Activated CD4-positive, CD25-positive, alpha-beta regulatory T cell treated with anti-CD3 and anti-CD28 coated beads, Interleukin-2, amount 50 U/mL, for 72 hours (primary cell): ENCODE data around the gene TBX3.

ENCODE experiments used
- DNase-seq: peaks from one replicate; pipeline ENCODE4 v3.0.0; 2021

The TBX3 gene

DNA sequence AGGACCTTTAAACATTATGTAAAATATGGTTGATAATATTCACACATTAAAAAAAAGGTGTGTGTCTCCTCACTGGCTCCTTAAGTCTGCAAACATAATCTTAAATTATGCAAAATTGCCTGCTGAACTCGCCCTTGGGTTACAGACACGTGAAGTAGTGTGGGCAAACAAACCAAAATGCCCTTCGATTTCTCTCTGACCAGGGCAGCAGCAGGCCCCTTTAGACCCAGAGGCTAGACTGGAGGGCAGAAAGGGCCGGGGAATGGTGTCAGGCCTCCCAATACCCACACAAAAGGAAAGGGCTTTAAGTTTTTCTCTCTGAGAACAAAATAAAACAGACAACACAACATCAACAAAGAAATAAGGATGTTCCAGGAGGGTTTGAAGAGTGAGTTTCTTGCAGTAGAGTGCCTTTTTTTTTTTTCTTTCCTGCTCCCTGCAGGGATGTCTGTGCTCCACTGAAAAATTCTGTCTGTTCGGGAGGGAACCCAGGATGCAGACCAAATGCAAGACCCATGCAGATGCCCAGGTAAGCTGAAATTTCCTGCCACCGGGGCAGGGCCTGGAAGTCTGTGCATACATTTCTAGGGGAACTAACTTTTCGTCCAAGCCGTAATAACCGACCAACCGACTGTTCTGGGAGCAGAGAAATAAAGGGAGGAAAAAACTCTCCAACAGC is 1.7 kb downstream of the TBX3 start:
- DNase-seq: no peak

DNA sequence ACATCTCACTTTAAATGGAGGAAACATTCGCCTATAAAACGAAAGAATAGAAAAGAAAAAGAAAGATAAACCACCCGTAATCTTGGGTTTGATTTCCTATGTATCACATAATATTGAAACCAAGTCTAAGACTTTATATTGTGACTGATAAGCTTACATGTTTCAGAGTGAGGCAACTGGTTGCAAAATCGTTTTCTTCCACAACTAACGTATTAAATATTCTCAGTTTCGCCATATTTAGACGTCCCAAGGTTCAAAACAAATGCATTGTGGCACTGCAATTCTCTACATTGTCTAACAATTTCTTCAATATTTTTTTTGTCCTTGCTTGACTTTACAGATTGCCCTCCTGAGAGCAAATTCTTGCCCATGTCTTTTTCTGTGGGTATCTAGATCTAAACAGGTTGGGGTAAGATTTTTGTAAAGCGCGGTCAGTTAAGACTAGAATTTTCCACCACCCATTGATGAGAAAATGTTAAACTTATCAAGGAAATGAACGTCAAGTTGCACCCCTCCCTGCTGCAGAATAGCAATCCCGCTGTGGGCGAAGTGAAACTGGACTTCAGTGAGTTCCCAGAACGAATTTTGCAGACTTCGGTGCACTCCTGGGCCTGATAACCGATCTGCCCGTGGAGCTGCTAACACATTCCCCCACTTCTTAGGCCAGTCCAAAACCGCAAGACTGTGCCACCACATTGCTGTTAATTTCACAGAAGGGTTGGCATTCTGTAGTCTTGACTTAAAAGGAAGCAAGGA is 2.7 kb downstream of the TBX3 start:
- DNase-seq: no peak

DNA sequence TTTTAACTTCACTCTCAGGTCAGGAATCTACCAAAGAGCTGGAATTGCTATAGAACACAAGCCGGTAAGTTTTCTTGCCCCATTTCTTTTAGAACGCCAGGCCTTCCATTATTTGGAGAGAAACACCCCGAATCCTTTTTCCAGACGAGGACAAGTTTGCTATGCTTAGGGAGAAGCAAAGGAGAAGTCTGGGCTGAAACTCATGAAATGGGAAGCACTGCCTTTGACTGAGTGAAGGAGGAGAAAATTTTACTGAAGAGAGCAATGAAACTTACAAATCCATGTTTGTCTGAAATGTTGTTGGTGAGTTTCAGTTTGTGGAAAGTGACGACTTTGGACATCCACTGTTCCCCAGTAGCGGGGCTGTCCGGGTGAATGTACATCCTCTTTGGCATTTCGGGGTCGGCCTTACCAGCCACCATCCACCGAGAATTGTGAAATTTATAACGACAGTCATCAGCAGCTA is 3.3 kb downstream of the TBX3 start:
- DNase-seq: no peak

GRCh38 chr12:114679942-114680341 is 4.0 kb downstream of the TBX3 start:
- no peak for DNase-seq

- no peak for DNase-seq
Measured at GRCh38 chr12:114679452-114679875, 4.5 kb downstream of the TBX3 start.

DNA sequence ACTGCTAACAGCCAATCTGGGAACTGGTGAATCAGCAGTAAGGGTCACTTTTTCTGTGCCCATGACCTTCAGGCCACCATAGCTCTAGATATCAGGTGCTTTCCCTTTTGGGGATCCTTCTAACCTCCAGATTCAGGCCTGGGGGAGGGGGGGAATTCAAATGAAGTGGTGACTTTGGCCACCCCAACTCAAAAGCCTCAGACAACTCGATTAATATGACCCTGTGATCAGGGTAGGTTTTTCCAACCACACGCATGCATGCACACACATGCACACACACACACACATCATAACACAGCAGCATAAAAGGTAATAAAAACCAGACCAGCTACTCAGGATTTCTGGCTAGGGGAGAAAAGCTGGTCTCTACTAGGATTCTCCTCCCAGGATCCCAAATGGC is 5.3 kb downstream of the TBX3 start:
- DNase-seq: no peak

DNA sequence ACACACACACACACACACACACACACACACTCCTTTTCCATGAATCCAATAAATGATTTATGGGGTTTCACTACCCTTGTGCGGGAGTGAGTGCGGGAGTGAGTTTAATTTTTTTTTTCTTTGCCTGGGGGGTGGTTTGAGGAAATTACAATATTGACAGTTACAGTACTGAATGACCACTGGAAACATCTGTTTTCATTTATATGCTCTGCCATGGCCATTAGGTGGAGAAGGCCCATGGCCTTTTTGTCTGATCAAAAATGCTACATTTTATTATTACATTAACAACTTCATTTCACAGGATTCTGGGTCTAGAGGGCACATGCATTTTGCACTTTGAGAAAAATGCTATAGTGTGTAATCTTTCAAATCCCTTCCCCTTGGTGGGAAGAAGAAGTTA is 5.9 kb downstream of the TBX3 start:
- DNase-seq: no peak

GRCh38 chr12:114676142-114676741 is 7.7 kb downstream of the TBX3 start:
- DNase-seq: no peak

- DNase-seq: no peak
Measured at GRCh38 chr12:114674251-114675047, 9.5 kb downstream of the TBX3 start.

DNA sequence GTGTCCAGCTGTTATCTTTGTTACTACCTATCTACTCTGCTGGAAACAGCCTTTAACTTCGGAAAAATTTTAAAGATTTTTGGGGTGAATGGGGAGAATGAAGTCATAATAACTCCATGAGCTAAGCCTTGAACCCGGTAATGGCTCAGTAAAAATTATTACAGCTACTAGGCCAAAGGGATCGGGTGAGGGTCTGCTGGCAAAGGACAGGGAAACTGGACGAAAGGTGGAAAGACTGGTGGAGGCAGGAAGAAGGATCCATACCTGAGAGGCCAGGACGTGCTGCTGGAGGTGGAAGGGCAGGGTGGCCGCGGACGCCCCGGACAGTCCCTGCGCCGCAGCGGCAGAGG is 10.1 kb downstream of the TBX3 start:
- DNase-seq: no peak

DNA sequence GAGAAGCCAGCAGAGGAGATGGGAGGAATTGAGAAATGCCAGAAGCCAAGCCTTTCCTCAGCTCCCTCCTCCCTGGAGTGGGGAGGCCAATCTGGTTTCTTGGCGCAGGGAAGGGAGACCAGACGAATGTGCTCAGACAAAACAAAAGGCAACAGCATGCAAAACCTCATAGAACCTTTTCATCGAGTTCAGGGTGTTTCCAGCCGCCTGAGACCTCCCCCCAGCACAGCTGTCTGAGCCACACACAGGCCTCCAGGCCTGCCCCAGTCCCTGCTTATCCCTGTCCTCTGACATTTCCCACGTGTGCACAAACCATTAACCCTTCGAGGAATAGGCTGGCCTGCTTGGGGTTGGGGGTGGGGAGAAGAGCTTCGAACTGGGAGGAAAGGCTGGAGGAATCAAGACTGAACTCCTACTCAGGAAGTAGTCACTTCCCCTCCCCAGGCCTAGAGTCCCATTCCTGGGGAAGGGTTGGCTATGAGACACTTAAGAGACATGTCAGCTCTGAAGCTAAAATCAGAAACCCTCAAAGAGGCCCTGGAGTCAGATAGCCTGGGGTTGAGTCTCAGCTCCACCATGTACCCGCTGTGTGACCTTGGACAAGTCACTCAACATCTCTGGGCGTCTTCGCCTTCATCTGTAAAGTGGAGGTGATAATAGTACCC is 10.7 kb downstream of the TBX3 start:
- no peak for DNase-seq

DNA sequence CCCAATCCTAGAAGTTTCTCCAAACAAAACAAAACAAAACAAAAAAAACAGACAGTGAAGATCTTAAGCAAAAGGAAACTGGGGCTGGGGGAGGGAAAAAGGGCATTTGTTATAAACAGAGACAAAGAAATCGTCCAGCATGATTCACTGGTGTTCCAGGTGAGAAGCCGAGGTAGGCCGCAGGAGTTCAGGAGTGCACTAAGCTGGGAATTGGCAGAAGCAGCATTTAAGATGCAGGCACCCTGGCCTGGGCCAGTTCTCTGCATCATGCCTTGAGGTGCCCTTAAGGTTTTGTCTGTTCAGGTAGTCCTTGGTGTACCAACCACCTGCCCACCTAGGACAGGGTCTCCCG is 11.2 kb downstream of the TBX3 start:
- no peak for DNase-seq

DNA sequence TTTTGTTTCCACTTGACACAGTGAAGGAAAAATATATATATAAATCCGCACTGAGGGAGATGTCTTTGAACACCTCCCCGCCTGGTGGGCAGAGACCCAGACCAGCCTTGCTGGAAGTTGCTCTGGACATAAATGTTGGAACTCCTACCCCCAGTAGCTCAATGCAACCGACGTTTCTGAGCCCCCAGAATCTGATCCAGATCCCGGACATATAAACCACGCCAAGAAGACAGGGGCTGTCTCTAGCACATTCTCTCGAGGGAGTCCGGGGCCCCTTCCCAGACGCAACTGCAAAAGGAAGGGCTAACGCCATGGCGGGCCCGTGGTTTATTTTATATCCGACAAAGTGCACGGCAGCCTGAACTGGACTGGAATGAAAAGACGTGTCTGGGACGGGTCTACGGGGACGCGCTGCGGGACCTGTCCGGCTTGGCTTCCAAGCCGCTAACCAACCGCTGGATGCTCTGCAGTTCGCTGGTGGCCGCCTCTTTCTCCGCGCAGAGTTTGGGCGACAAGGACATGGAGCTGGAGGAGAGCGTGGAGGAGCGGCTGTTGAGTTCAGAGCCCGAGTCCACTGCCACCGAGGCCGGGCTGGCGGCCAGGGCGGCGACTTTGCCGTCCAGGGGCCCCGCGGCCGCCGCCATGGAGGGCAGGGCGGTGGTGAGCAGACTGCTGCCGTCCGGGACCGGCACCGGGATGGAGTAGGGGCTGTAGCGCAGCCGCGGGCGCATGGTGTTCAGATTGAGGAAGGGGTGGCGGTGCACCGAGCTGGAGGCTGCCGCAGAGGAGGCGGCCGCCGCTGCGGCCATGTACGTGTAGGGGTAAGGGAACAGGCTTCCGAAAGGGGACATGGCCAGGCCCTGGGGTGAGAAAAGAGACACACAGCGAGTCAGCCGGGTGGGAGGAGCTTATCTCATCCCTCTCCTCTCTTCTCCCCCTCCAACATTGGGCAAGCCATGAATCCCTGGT is 12.2 kb downstream of the TBX3 start:
- no peak for DNase-seq

DNA sequence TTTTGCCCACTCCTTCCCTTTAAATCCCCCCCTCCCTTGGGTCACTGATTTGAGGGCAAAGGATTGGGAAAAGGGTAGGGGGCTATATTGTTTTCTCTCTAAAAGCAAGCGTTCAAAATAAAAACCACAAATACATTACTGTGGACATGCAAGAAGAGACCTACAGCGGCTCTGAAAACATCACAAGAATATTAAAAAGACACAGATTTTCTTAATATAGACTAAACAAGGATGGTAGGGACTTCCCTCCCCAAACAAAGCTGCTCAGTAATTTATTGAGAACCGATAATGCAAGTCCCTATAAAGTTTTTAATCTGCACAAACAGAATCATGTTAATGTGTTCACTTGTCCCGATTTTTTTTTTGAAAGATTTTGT is 12.9 kb downstream of the TBX3 start:
- DNase-seq: no peak

- no peak for DNase-seq
Measured at GRCh38 chr12:114670291-114670980, 13.5 kb downstream of the TBX3 start.

GRCh38 chr12:114669401-114670290 is 14.3 kb downstream of the TBX3 start:
- no peak for DNase-seq

GRCh38 chr12:114668886-114669288 is 15.1 kb downstream of the TBX3 start:
- DNase-seq: no peak

- no peak for DNase-seq
Measured at GRCh38 chr12:114668151-114668885, 15.7 kb downstream of the TBX3 start.

DNA sequence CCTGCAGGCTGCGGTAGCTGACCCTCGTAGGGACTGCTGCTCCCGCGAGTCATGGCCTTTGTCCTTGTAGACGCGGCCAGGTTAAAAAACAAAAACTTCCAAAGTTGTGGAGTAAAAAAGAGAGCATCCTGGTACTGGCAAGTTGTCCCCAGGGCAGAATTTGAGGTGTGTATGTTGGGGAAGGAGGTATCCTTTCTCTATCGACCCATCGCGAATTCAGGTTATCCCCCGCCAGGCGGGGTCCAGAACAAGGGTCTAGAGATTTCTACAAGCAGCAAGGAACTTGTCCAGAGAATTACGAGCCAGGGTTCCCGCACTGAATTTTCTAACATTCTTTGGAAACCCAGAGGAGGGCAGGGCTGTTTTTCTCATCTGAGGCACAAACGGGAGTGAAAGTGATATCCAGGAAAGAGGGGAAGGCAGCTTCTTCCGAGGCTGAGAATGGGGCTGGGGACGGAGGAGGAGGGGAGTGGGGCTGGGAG is 16.3 kb downstream of the TBX3 start:
- DNase-seq: no peak
